Measurements from ENCODE around the gene EVI2B.
"Not testable (repeated sequence)": the region's sequence is repeated elsewhere in the genome, so short reads cannot be mapped to it uniquely, and the experiment has no call there.

The EVI2B gene

GRCh38 chr17:31313982-31314781, at the start of gene EVI2B:
EVI2B (minus strand) TSS chr17:31314054; CDS start chr17:31305609, 8,445 bp downstream.
- peak within 1 kb of the TSS; percentile 45 for H3K4me3 ChIP-seq (ENCODE audit: low read depth, low read length)
- no peak for TF ChIP-seq CTCF (IDR thresholded peaks at IDR 0.05; ENCODE audit: borderline replicate concordance, insufficient read depth, low read depth, low read length)

GRCh38 chr17:31357839-31358394, 44.1 kb upstream of the EVI2B start:
- H3K4me3 ChIP-seq (ENCODE audit: low read depth, low read length), result no peak overlapping the region
- TF ChIP-seq CTCF (IDR thresholded peaks at IDR 0.05; ENCODE audit: borderline replicate concordance, insufficient read depth, low read depth, low read length), result no peak

GRCh38 chr17:31357091-31357490, 43.2 kb upstream of the EVI2B start:
- no peak for TF ChIP-seq CTCF (IDR thresholded peaks at IDR 0.05; ENCODE audit: borderline replicate concordance, insufficient read depth, low read depth, low read length)
- H3K4me3 ChIP-seq (ENCODE audit: low read depth, low read length), result no peak overlapping the region

- TF ChIP-seq CTCF (IDR thresholded peaks at IDR 0.05; ENCODE audit: borderline replicate concordance, insufficient read depth, low read depth, low read length), result no peak
Measured at GRCh38 chr17:31355935-31356334, 42.1 kb upstream of the EVI2B start.

GRCh38 chr17:31349454-31349853, 35.6 kb upstream of the EVI2B start:
- TF ChIP-seq CTCF (IDR thresholded peaks at IDR 0.05; ENCODE audit: borderline replicate concordance, insufficient read depth, low read depth, low read length), result no peak
- H3K4me3 ChIP-seq (ENCODE audit: low read depth, low read length), result no peak overlapping the region

More at GRCh38 chr17:31355935-31356334, 42.1 kb upstream of the EVI2B start:
- no peak overlapping the region for H3K4me3 ChIP-seq (ENCODE audit: low read depth, low read length)

GRCh38 chr17:31345191-31345747, 31.4 kb upstream of the EVI2B start:
- H3K4me3 ChIP-seq (ENCODE audit: low read depth, low read length), result not testable (repeated sequence)

GRCh38 chr17:31339906-31340661, 26.2 kb upstream of the EVI2B start:
- H3K4me3 ChIP-seq (ENCODE audit: low read depth, low read length), result no peak overlapping the region
- TF ChIP-seq CTCF (IDR thresholded peaks at IDR 0.05; ENCODE audit: borderline replicate concordance, insufficient read depth, low read depth, low read length), result no peak
